ENCODE results near the gene KLK8. TPM values are rescaled to one million over a fixed set of nuclear protein-coding genes. Genes with fewer than 3 reads are reported as not detected.

Gene KLK8
- total RNA-seq, 1 donor from 2014 or later, result not detected

DNA sequence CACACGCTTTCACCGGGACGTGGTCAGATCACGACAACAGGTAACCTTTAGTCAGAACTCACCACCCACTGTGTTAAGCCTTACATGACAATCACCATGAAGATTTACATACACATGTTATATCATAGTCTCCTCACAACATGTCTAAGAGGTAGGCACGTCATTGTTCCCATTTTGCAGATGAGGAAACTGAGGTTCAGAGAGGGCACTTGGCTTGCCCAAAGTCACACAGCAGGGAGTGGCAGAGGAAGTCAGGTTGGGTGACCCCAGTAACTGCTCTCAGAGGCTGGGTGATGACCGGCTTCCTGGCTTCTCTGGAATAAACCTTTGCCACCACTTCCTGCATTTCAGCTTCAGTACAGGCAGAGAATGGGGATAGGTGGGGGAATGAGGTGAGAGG is 12.8 kb upstream of the KLK8 start:
- Mint-ChIP-seq H3K27me3 (ENCODE audit: unreplicated experiment) (peaks cover 20% of the 10 kb centered on the region), H3K4me1 (ENCODE audit: low read depth, unreplicated experiment) (peaks cover 4% of the 10 kb centered on the region), H3K36me3 (ENCODE audit: unreplicated experiment) (peaks cover 5% of the 10 kb centered on the region), H3K9me3 (ENCODE audit: unreplicated experiment) (peaks cover 5% of the 10 kb centered on the region), H3K4me3 (ENCODE audit: unreplicated experiment) (no peak overlapping the region), H3K27ac (ENCODE audit: unreplicated experiment) (no peak overlapping the region)
- TF ChIP-seq, protein P1, sequence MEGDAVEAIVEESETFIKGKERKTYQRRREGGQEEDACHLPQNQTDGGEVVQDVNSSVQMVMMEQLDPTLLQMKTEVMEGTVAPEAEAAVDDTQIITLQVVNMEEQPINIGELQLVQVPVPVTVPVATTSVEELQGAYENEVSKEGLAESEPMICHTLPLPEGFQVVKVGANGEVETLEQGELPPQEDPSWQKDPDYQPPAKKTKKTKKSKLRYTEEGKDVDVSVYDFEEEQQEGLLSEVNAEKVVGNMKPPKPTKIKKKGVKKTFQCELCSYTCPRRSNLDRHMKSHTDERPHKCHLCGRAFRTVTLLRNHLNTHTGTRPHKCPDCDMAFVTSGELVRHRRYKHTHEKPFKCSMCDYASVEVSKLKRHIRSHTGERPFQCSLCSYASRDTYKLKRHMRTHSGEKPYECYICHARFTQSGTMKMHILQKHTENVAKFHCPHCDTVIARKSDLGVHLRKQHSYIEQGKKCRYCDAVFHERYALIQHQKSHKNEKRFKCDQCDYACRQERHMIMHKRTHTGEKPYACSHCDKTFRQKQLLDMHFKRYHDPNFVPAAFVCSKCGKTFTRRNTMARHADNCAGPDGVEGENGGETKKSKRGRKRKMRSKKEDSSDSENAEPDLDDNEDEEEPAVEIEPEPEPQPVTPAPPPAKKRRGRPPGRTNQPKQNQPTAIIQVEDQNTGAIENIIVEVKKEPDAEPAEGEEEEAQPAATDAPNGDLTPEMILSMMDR (IDR thresholded peaks at IDR 0.05; ENCODE audit: partially characterized antibody, unreplicated experiment), result no peak
- no peak for DNase-seq

GRCh38 chr19:51012661-51013190 is 11.3 kb upstream of the KLK8 start:
- H3K36me3 Mint-ChIP-seq (ENCODE audit: unreplicated experiment), result no peaks in the 10 kb centered on the region
- DNase-seq, result no peak
- TF ChIP-seq, protein P1 (IDR thresholded peaks at IDR 0.05; ENCODE audit: partially characterized antibody, unreplicated experiment), result no peak
- no peak overlapping the region for H3K27ac Mint-ChIP-seq (ENCODE audit: unreplicated experiment)
- no peaks in the 10 kb centered on the region for H3K4me1 Mint-ChIP-seq (ENCODE audit: low read depth, unreplicated experiment)
- peaks cover 2% of the 10 kb centered on the region for H3K9me3 Mint-ChIP-seq (ENCODE audit: unreplicated experiment)
- peaks cover 12% of the 10 kb centered on the region for H3K27me3 Mint-ChIP-seq (ENCODE audit: unreplicated experiment)
- no peak overlapping the region for H3K4me3 Mint-ChIP-seq (ENCODE audit: unreplicated experiment)

- Mint-ChIP-seq H3K36me3 (ENCODE audit: unreplicated experiment) (no peaks in the 10 kb centered on the region), H3K4me1 (ENCODE audit: low read depth, unreplicated experiment) (no peaks in the 10 kb centered on the region), H3K27me3 (ENCODE audit: unreplicated experiment) (peaks cover 7% of the 10 kb centered on the region), H3K4me3 (ENCODE audit: unreplicated experiment) (no peak overlapping the region), H3K27ac (ENCODE audit: unreplicated experiment) (no peak overlapping the region), H3K9me3 (ENCODE audit: unreplicated experiment) (no peaks in the 10 kb centered on the region)
- DNase-seq, result no peak
- TF ChIP-seq, protein P1 (IDR thresholded peaks at IDR 0.05; ENCODE audit: partially characterized antibody, unreplicated experiment), result no peak
These were observed 8.8 kb upstream of the KLK8 start for GRCh38 chr19:51010066-51010795.

- TF ChIP-seq, protein P1 (IDR thresholded peaks at IDR 0.05; ENCODE audit: partially characterized antibody, unreplicated experiment), result no peak
- no peaks in the 10 kb centered on the region for H3K36me3 Mint-ChIP-seq (ENCODE audit: unreplicated experiment)
- no peak for DNase-seq
- H3K27me3 Mint-ChIP-seq (ENCODE audit: unreplicated experiment), result peaks cover 7% of the 10 kb centered on the region
- H3K9me3 Mint-ChIP-seq (ENCODE audit: unreplicated experiment), result no peaks in the 10 kb centered on the region
- no peak overlapping the region for H3K27ac Mint-ChIP-seq (ENCODE audit: unreplicated experiment)
- H3K4me1 Mint-ChIP-seq (ENCODE audit: low read depth, unreplicated experiment), result no peaks in the 10 kb centered on the region
- H3K4me3 Mint-ChIP-seq (ENCODE audit: unreplicated experiment), result no peak overlapping the region
These were observed 7.9 kb upstream of the KLK8 start for GRCh38 chr19:51009061-51009891.

Measured in glutamatergic neuron (in vitro differentiated cells).